GM19468 (cell line): ENCODE results near the gene POU3F1.

ENCODE experiments used
- ATAC-seq: cut with Tn5 transposase; IDR thresholded peaks from one replicate; pipeline ENCODE4 v1.9.1; 2021; ENCODE audit warnings: mild to moderate bottlenecking, moderate library complexity, moderate number of reproducible peaks; ENCODE audit not compliant: unreplicated experiment; ENCODE audit errors: extremely low read depth

Gene POU3F1

GRCh38 chr1:38009088-38009840, 37.3 kb downstream of the POU3F1 start:
- ATAC-seq: no peak

DNA sequence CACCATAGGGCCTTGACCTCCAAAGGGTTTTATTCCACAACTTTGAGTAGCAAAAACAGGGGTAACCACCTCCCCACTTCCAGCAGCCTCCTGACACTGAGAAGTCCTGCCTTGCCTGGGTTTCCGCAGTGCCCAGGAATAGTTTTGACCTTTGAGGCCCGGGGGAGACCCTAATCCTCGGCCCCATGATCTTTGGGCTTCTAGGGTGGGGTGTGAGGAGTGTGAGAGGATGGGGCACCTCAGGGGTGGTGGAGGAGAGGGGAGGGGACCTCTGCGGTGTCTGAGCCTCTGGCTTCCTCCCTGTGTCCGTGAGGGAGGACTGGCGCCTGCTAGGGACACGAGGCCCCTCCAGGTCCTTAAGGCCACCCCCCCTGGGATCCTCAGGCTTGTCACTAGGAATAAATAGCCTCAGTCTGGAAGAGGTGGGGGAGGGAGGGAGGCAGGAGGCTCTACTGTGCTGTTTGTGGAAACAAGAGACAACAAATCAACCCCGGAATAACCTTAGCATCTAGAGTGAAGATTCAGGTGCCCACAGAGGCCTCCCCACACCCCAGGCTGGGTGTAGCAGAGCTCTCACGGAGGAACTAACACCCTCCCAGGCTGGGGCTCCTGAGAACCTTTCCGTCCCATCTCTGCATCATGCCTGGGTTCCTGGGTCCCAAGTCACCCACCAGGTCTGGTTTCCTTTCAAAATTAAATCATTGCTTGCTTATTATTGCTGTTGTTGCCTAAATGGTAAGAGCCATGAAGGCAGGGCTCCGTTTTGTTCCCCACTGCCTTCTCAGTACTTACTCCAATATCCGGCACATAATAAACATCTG, 40.4 kb downstream of the POU3F1 start:
- ATAC-seq: no peak

GRCh38 chr1:38005195-38006007, 41.2 kb downstream of the POU3F1 start, which contains the start of gene FHL3:
Gene FHL3, minus strand, starts transcription at chr1:38005514. Its CDS starts 6,102 bp downstream, at chr1:37999412.
- ATAC-seq: no peak

- ATAC-seq: no peak
These were observed 42.1 kb downstream of the POU3F1 start for GRCh38 chr1:38004284-38005108.

- ATAC-seq: no peak
These were observed 43.0 kb downstream of the POU3F1 start for GRCh38 chr1:38003261-38004250.

DNA sequence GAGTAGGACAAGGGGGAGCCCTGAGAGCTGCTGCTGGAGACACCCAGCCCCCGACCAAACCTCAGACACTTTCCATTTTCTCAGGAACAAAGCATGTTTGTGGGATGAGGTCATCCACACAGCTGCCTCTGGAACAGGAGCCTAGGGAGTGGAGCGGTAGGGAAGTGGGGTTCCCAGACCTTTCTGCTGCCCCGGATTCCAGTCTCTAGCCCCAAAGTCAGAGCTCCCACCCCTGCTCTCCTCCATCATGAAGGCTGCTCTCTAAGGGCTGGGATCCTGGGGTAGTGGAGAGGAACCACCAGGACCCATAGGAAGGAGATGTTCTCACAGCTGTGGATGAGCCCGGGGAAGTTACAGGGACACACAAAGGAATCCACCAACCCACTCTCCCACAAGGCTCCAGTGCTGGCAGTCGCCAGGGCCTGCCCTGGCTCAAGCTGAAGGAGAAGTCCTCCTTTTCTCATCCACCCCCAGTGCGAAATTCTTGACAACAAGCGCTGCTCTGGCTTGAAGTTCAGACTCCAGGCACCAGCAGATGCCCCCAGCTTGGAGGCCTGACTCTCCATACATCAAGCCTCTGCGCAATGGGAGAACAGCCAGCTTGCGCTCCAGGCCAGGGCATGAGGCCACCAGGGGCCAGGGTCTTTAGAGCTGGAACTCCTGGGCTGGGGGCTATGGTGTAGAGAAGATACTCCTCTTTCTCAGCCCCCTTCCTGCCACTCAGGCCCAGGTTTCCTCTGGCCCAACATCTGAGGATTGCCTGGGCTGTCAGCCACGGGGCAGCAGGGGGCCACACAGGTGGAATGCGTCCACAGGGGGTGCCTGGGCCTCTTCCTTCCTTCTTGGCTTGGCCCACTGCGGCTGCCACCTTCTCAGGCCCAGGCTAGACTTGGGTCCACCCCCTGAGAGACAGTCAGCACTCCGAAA, 45.8 kb downstream of the POU3F1 start:
- ATAC-seq: no peak

DNA sequence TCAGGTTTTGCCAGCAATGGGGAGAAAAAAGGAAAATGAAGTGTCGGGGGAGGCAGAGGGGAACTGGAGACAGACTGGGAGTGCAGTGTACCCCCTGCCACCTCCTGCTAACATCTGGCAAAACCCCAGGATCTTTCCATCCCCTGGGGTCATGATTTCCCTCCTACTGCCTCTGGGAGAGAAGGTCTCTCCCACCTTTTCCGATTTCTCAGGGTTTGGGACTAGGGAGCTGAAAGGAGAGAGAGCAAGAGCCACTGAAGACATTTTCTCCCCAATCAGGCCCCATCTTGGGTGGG, 46.4 kb downstream of the POU3F1 start:
- no peak for ATAC-seq

DNA sequence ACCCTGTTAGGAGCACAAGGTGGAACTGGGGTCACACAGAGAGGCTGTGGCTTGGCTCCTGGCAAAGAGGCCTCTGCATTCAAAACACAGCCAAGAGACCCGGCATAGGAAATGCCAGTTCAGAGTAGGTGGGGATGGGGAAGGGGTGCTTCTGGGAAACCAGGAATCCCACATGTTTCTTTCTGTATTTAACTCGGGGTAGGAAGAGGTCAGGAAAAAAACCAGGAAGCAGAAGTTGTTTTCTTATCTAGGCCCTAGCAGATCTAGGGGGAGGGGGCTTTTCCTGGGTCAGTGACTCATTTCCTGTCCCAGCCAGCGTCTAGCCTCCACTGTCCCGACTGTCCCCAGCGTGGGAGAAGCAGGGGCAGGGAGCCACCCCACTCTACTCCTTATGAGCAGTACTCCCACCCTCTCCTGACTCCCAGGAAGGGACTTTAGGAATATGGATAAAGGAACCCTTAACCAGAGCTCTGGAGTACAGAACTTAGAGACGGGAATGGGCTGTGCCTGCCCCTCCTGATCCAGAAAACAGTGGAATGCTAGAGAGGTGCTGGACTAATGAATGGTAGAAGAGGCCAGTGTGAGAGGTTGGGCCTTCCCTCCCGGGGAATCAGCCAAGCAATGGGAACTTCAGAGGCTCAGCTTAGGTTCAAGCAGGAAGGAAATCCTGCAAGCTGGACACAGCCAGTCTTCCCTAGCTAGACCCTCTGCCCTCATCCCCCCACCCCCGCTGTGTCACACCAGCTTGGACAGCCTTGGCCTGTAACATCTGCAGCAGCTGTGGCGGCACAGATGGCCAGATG, 47.0 kb downstream of the POU3F1 start:
- ATAC-seq: no peak

GRCh38 chr1:37998913-37999429, 47.6 kb downstream of the POU3F1 start:
- ATAC-seq: no peak

DNA sequence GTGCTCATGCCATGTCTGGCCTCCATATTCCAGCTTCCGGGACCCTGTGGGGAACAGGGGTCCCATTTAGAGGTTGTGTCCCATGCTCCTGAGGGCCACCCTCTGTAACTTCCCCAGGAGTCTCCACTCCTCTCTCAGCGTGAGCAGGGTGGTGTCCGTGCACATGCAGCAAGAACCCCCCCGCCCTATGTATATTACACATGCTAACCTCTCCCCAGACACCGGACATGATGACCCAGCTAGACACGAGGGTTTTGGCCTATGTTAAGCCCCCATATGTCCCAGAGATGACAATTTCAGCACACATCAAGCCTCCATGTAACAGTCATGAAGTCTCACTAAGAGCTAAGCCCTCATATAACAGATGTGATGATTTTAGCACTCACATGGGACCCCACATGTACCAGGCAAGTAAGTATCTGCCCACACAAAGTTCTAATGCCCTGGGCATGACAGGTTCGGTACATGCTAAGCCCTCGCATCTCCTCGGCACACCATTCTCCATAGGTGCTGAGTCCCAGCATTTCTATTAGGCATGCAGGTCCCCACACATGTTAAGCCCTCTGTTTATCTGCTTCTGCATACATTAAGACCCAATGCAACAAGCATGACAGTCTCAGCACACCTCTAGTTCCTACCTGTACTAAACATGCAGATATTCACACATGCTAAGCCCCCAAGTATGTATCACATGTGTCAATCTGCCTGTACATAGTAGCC, 48.3 kb downstream of the POU3F1 start:
- ATAC-seq: no peak

GRCh38 chr1:37997256-37998088, 49.1 kb downstream of the POU3F1 start:
- ATAC-seq: no peak

DNA sequence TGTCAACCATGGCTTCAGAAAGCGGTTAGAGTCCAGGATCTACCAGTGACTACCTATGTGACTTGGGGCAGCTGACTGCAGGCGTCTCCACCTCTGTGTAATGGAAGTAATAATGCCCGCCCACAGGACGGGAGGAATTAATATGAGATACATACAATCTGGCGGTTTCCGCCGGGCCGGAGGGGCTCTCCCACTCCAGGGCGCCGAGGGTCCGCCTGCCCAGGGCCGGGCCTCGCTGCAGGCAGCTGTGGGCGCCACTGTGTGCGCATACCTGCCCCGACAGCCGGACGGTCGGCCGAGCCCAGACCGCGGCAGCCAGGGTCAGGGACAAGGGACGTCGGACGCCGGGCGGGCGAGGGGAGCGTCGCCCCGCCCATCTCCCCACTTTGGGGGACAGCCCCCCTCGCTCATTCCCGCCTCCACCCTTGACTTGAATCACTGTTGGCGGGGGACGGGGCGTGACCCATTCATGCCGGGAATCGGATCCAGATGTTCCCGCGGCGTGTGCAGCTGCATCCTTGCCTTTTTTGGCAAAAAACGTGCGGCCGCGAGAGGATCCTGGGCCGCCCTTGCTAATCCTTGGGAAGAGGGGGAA, 50.7 kb downstream of the POU3F1 start:
- no peak for ATAC-seq

DNA sequence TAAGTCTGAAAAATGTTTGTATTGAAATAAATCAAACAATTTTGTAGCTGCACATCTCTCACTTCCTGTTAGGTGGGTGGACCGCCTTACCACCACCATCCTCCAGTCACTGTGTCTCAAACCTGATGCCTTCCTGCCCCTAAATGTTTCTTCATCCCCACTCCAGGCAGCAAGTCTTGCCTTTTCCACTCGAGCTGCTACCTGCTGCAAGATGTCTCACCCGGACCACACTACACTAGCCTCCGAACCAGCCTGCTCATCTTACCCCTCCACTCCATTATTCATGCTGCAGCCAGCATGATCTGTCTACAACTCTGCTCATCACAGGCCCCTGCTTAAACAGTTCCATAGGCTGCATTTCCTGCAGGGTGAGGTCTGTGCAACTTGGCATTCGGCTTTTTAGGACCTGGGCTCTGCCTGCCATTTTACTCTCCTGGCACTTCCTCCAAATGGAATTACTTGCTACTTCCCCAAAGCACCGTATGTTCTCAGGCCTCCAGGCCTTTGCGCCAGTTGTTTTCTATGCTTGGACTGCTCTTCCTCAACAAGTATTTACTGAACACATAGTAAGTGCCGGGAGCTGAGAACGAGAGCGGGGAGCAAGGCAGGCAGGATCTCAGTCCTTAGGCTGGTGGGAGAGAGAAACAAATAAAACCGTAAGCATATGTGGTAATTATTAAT, 51.6 kb downstream of the POU3F1 start:
- ATAC-seq: no peak
